ENCODE measurements around the gene PITPNC1. TPM values are rescaled to one million over a fixed set of nuclear protein-coding genes. Genes with fewer than 3 reads are reported as not detected.
"Not testable (repeated sequence)": the region's sequence is repeated elsewhere in the genome, so short reads cannot be mapped to it uniquely, and the experiment has no call there.

Gene PITPNC1
- total RNA-seq, 1 experiment from 2014 or later = 20.8 TPM

DNA sequence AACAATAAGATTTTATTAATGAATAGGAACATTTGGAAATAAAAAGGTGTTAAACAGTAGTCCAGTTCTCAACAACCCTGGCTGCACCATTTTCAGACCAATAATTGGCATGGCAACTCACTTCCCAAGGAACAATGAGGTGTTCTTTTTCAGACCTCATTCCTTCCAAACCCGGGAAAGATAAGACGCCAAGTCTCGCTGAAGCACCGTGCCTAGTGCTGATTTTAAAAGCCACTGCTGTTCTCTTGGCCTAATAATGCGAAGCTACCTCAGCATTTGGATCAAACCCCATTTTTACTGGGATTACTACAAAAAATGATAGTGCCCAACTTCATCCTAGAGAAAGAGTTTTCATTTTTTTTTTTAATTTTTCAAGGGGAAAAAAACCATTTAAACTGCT, 265.4 kb downstream of the PITPNC1 start:
- intact Hi-C loops (cut with micrococcal nuclease; ENCODE audit: unreplicated experiment) = no loop called here
- in situ Hi-C loops (cut with HindIII; ENCODE audit: low pct_unique_long_range_greater_than_20kb, low sequenced_read_pairs) = no loop called here
- H3K27me3 ChIP-seq (ENCODE audit: control insufficient read depth, insufficient read depth, low read length) = no peaks in the 10 kb centered on the region
- DNase-seq (ENCODE audit: low read depth, low spot score) (no peak), ATAC-seq (no peak)
- POLR2A ChIA-PET = no interaction called here
- BruUV-seq (replicated peaks) = no TSS peak
- CTCF ChIA-PET = no interaction called here
- H3K36me3 ChIP-seq (ENCODE audit: control insufficient read depth, insufficient read depth, low read length) = no peaks in the 10 kb centered on the region
- no peak for TF ChIP-seq SIN3A (IDR thresholded peaks at IDR 0.05; ENCODE audit: borderline replicate concordance, insufficient read depth, low read depth, low read length)
- TF ChIP-seq, protein P1, sequence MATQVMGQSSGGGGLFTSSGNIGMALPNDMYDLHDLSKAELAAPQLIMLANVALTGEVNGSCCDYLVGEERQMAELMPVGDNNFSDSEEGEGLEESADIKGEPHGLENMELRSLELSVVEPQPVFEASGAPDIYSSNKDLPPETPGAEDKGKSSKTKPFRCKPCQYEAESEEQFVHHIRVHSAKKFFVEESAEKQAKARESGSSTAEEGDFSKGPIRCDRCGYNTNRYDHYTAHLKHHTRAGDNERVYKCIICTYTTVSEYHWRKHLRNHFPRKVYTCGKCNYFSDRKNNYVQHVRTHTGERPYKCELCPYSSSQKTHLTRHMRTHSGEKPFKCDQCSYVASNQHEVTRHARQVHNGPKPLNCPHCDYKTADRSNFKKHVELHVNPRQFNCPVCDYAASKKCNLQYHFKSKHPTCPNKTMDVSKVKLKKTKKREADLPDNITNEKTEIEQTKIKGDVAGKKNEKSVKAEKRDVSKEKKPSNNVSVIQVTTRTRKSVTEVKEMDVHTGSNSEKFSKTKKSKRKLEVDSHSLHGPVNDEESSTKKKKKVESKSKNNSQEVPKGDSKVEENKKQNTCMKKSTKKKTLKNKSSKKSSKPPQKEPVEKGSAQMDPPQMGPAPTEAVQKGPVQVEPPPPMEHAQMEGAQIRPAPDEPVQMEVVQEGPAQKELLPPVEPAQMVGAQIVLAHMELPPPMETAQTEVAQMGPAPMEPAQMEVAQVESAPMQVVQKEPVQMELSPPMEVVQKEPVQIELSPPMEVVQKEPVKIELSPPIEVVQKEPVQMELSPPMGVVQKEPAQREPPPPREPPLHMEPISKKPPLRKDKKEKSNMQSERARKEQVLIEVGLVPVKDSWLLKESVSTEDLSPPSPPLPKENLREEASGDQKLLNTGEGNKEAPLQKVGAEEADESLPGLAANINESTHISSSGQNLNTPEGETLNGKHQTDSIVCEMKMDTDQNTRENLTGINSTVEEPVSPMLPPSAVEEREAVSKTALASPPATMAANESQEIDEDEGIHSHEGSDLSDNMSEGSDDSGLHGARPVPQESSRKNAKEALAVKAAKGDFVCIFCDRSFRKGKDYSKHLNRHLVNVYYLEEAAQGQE (IDR thresholded peaks at IDR 0.05; ENCODE audit: insufficient read depth in 1 of 2, low read depth in 2 of 2, low read length in 1 of 2) = no peak
- no peak for TF ChIP-seq POLR2AphosphoS5 (IDR thresholded peaks at IDR 0.05; ENCODE audit: low read depth, low read length)
- TF ChIP-seq TCF7L2 (IDR thresholded peaks at IDR 0.05; ENCODE audit: low read depth, low read length) = no peak
- no peak for TF ChIP-seq CTCF (IDR thresholded peaks at IDR 0.05)
- no peaks in the 10 kb centered on the region for H3K9me3 ChIP-seq (ENCODE audit: control insufficient read depth, insufficient read depth, low read depth, low read length)
- no peak overlapping the region for H3K4me3 ChIP-seq (ENCODE audit: low read depth in 2 of 2, low read length in 2 of 2)
- H3K4me1 ChIP-seq (ENCODE audit: control insufficient read depth, insufficient read depth, low read length) = no peaks in the 10 kb centered on the region
- H3K27ac ChIP-seq (ENCODE audit: low read length) = no peak overlapping the region

DNA sequence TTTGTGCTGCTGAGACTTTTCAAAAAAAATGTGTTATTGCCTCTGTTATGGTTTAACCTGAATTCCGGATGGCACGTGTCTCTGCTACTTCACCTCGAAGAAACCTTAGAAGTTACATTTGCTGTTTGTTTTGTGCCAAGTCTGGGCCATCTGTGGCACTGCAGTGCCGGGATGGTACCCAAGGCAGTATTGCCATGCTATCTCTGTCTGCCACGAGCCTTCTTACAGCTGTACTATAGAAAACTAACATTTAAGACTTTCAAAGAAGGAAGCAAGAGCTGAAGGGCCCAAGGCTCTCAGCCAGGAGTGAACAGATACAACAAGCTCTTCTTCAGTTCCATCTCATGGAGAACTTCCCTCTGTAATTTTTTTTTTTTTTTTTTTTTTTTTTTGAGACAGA, 267.0 kb downstream of the PITPNC1 start:
- TF ChIP-seq, protein P1 (IDR thresholded peaks at IDR 0.05; ENCODE audit: insufficient read depth in 1 of 2, low read depth in 2 of 2, low read length in 1 of 2) = no peak
- TF ChIP-seq CTCF (IDR thresholded peaks at IDR 0.05) (no peak), POLR2AphosphoS5 (IDR thresholded peaks at IDR 0.05; ENCODE audit: low read depth, low read length) (no peak), SIN3A (IDR thresholded peaks at IDR 0.05; ENCODE audit: borderline replicate concordance, insufficient read depth, low read depth, low read length) (no peak), TCF7L2 (IDR thresholded peaks at IDR 0.05; ENCODE audit: low read depth, low read length) (no peak)
- intact Hi-C loops (cut with micrococcal nuclease; ENCODE audit: unreplicated experiment) = no loop called here
- in situ Hi-C loops (cut with HindIII; ENCODE audit: low pct_unique_long_range_greater_than_20kb, low sequenced_read_pairs) = no loop called here
- ChIA-PET CTCF (interaction anchor here (0.6 kb wide), 1 partner anchor 266 kb away, joined by 3 read pairs; no protein-coding TSS in a partner anchor), POLR2A (interaction anchor here (0.9 kb wide), 1 partner anchor 29 kb away, joined by 3 read pairs; no protein-coding TSS in a partner anchor)
- H3K36me3 ChIP-seq (ENCODE audit: control insufficient read depth, insufficient read depth, low read length) = no peaks in the 10 kb centered on the region
- no peaks in the 10 kb centered on the region for H3K9me3 ChIP-seq (ENCODE audit: control insufficient read depth, insufficient read depth, low read depth, low read length)
- DNase-seq (ENCODE audit: low read depth, low spot score) (no peak), ATAC-seq (no peak)
- H3K27me3 ChIP-seq (ENCODE audit: control insufficient read depth, insufficient read depth, low read length) = no peaks in the 10 kb centered on the region
- no peak overlapping the region for H3K4me3 ChIP-seq (ENCODE audit: low read depth in 2 of 2, low read length in 2 of 2)
- no peaks in the 10 kb centered on the region for H3K4me1 ChIP-seq (ENCODE audit: control insufficient read depth, insufficient read depth, low read length)
- no TSS peak for BruUV-seq (replicated peaks)
- no peak overlapping the region for H3K27ac ChIP-seq (ENCODE audit: low read length)

GRCh38 chr17:67645195-67645594, 268.1 kb downstream of the PITPNC1 start:
- H3K27me3 ChIP-seq (ENCODE audit: control insufficient read depth, insufficient read depth, low read length); H3K27ac ChIP-seq (ENCODE audit: low read length); POLR2A ChIA-PET; BruUV-seq (replicated peaks); H3K36me3 ChIP-seq (ENCODE audit: control insufficient read depth, insufficient read depth, low read length); in situ Hi-C loops (cut with HindIII; ENCODE audit: low pct_unique_long_range_greater_than_20kb, low sequenced_read_pairs); intact Hi-C loops (cut with micrococcal nuclease; ENCODE audit: unreplicated experiment); ATAC-seq; CTCF ChIA-PET; H3K9me3 ChIP-seq (ENCODE audit: control insufficient read depth, insufficient read depth, low read depth, low read length); H3K4me1 ChIP-seq (ENCODE audit: control insufficient read depth, insufficient read depth, low read length); H3K4me3 ChIP-seq (ENCODE audit: low read depth in 2 of 2, low read length in 2 of 2); DNase-seq (ENCODE audit: low read depth, low spot score): not testable (repeated sequence)

All from Panc1 (cell line).